Body of pancreas (tissue), 4 donors: ENCODE data around the gene COX4I1.

ENCODE experiments used
- CTCF ChIP-seq, 7 experiments: fragments of 450-650 bp in 4 of 7; fragments of 200-600 bp in 3 of 7; sonication (generic) in 3 of 7; IDR thresholded peaks; one replicate each; pipeline ENCODE4 v1.5.1; 2016 to 2019; ENCODE audit warnings: antibody characterized with exemption in 7 of 7
- POLR2A ChIP-seq, 3 donors: fragments of 450-650 bp; IDR thresholded peaks; one replicate each; pipeline ENCODE4 v1.6.1; 2016; ENCODE audit warnings: antibody characterized with exemption in 3 of 3, mild to moderate bottlenecking in 2 of 3

- no peak for TF ChIP-seq CTCF (IDR thresholded peaks at IDR 0.05)
- no peak for TF ChIP-seq POLR2A (IDR thresholded peaks at IDR 0.05)
These were observed 25.8 kb downstream of the COX4I1 start for GRCh38 chr16:85825326-85825725.
